CD4-positive, alpha-beta T cell treated with Interleukin-6 at 100 ng/mL for 8 hours (primary cell): ENCODE results near the gene HDAC9.

ENCODE experiments used
- DNase-seq: peaks from one replicate; pipeline ENCODE4 v3.0.0-alpha.2; 2020; ENCODE audit warnings: mixed read lengths, low spot score

Gene HDAC9

GRCh38 chr7:18593602-18594279 lies 98.2 kb downstream of the HDAC9 start:
- DNase-seq: no peak

- DNase-seq: no peak
Observed at GRCh38 chr7:18597754-18598153, 102.2 kb downstream of the HDAC9 start.

- DNase-seq: no peak
Observed at GRCh38 chr7:18607025-18607424, 111.5 kb downstream of the HDAC9 start.

- DNase-seq: no peak
Observed at GRCh38 chr7:18610331-18610948, 114.9 kb downstream of the HDAC9 start.

GRCh38 chr7:18614841-18615240 lies 119.3 kb downstream of the HDAC9 start:
- DNase-seq: no peak

- no peak for DNase-seq
Observed at GRCh38 chr7:18619311-18619710, 123.8 kb downstream of the HDAC9 start.

GRCh38 chr7:18623389-18623788 lies 127.8 kb downstream of the HDAC9 start:
- DNase-seq: no peak

- DNase-seq: no peak
Observed at GRCh38 chr7:18624459-18624858, 128.9 kb downstream of the HDAC9 start.

- DNase-seq: no peak
Observed at GRCh38 chr7:18626086-18626485, 130.5 kb downstream of the HDAC9 start.

GRCh38 chr7:18626717-18627116 lies 131.2 kb downstream of the HDAC9 start:
- DNase-seq: no peak

- DNase-seq: no peak
Observed at GRCh38 chr7:18637516-18637915, 142.0 kb downstream of the HDAC9 start.

- DNase-seq: peak; percentile 12
Observed at GRCh38 chr7:18638594-18639452, 143.3 kb downstream of the HDAC9 start.

GRCh38 chr7:18639711-18640110 lies 144.2 kb downstream of the HDAC9 start:
- DNase-seq: no peak

- no peak for DNase-seq
Observed at GRCh38 chr7:18644981-18645380, 149.4 kb downstream of the HDAC9 start.

GRCh38 chr7:18647582-18647981 lies 152.0 kb downstream of the HDAC9 start:
- no peak for DNase-seq

- peak; percentile 1 for DNase-seq
Observed at GRCh38 chr7:18648849-18649758, 153.6 kb downstream of the HDAC9 start.

- DNase-seq: no peak
Observed at GRCh38 chr7:18653381-18654155, 158.0 kb downstream of the HDAC9 start.

- DNase-seq: no peak
Observed at GRCh38 chr7:18654709-18655108, 159.2 kb downstream of the HDAC9 start.

- no peak for DNase-seq
Observed at GRCh38 chr7:18655506-18655905, 160.0 kb downstream of the HDAC9 start.

- no peak for DNase-seq
Observed at GRCh38 chr7:18655912-18656311, 160.4 kb downstream of the HDAC9 start.

GRCh38 chr7:18656362-18656761 lies 160.8 kb downstream of the HDAC9 start:
- DNase-seq: no peak
